Liver (tissue), 3 donors: Measurements from ENCODE around the gene SH3RF3.

Experiments used
- EGR1 ChIP-seq, 2 donors: IDR thresholded peaks; 2 replicates each; pipeline ENCODE4 v1.6.1; 2016 to 2018; ENCODE audit warnings: antibody characterized with exemption in 2 of 2, low read depth in 2 of 2
- TF ChIP-seq, protein P1 (sequence below): fragments of 150-350 bp; IDR thresholded peaks from 2 replicates; pipeline ENCODE4 v1.5.1; 2017; ENCODE audit warnings: improper control_type of control experiment, low read depth, low read length; ENCODE audit not compliant: missing input control
- donor health status: healthy.
- donor health status: healthy.

DNA sequence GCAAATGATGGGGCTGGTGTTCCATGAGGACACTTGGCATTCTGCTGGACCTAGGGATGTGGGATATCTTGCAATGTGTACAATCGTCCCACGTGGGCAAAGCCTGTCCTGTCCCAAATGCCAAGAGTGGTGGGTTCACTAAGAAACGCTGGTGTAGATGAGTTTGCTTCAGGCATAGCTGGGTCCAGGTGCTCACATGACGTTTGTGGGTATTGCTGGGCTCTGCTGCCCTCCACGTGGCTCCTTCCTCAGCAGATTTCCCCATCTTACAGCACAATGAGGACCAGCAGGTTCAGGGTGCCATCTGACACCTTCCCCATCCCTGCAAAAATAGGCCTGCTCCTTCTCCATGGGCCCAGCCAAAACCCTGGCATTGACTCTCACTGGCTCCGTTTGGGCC, 378.8 kb downstream of the SH3RF3 start:
- no peak for TF ChIP-seq EGR1 (IDR thresholded peaks at IDR 0.05; ENCODE audit: low read depth in 2 of 2)
- TF ChIP-seq, protein P1, sequence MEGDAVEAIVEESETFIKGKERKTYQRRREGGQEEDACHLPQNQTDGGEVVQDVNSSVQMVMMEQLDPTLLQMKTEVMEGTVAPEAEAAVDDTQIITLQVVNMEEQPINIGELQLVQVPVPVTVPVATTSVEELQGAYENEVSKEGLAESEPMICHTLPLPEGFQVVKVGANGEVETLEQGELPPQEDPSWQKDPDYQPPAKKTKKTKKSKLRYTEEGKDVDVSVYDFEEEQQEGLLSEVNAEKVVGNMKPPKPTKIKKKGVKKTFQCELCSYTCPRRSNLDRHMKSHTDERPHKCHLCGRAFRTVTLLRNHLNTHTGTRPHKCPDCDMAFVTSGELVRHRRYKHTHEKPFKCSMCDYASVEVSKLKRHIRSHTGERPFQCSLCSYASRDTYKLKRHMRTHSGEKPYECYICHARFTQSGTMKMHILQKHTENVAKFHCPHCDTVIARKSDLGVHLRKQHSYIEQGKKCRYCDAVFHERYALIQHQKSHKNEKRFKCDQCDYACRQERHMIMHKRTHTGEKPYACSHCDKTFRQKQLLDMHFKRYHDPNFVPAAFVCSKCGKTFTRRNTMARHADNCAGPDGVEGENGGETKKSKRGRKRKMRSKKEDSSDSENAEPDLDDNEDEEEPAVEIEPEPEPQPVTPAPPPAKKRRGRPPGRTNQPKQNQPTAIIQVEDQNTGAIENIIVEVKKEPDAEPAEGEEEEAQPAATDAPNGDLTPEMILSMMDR: no peak
